Prostate gland (tissue), 2 donors: ENCODE data around the gene C11orf97. TPM values are rescaled to one million over a fixed set of nuclear protein-coding genes. Genes with fewer than 3 reads are reported as not detected.
"Not testable (repeated sequence)": the region's sequence is repeated elsewhere in the genome, so short reads cannot be mapped to it uniquely, and the experiment has no call there.

Source experiments
- DNase-seq: peaks from one replicate; pipeline ENCODE4 v3.0.0-alpha.2; 2019; ENCODE audit warnings: low spot score
- H3K27ac ChIP-seq, 2 donors: fragments of 200-600 bp; sonication (generic); 2 replicates each; pipeline ENCODE4 v1.5.1; 2017 to 2019
- H3K27me3 ChIP-seq: fragments of 200-600 bp; sonication (generic); replicated peaks from 2 replicates; pipeline ENCODE4 v1.5.1; 2019; ENCODE audit not compliant: insufficient read depth
- H3K36me3 ChIP-seq, 2 donors: fragments of 200-600 bp; sonication (generic); 1 replicate in 1 of 2; 2 replicates in 1 of 2; pipeline versions ENCODE4 v1.5.1 to v1.8.1; 2017 to 2019
- H3K4me1 ChIP-seq: fragments of 200-600 bp; sonication (generic); replicated peaks from 2 replicates; pipeline ENCODE4 v1.5.1; 2019
- H3K4me3 ChIP-seq, 2 donors: fragments of 200-600 bp; sonication (generic); 2 replicates each; pipeline ENCODE4 v1.5.1; 2017 to 2019
- H3K9me3 ChIP-seq: fragments of 200-600 bp; sonication (generic); 2 replicates; pipeline ENCODE4 v1.5.1; 2017
- CTCF ChIP-seq, 4 experiments: fragments of 200-600 bp in 2 of 4; fragments of 450-650 bp in 2 of 4; sonication (generic) in 2 of 4; IDR thresholded peaks; 1 replicate in 3 of 4; 2 replicates in 1 of 4; pipeline ENCODE4 v1.5.1; 2016 to 2019; ENCODE audit warnings: antibody characterized with exemption in 4 of 4, mild to moderate bottlenecking in 2 of 4, moderate library complexity in 2 of 4
- POLR2A ChIP-seq: fragments of 450-650 bp; IDR thresholded peaks from one replicate; pipeline ENCODE4 v1.6.1; 2016; ENCODE audit warnings: antibody characterized with exemption, mild to moderate bottlenecking
- POLR2AphosphoS5 ChIP-seq: sonication (generic); formaldehyde crosslinking; IDR thresholded peaks from one replicate; pipeline ENCODE4 v1.6.1; 2017; ENCODE audit warnings: antibody characterized with exemption
- WGBS: methylation state at CpG from one replicate; pipeline ENCODE4 v1.1.5; 2018; 5-methylcytosine and 5-hydroxymethylcytosine counted together
- intact Hi-C: fragments of 100-400 bp; cut with DNase I; formaldehyde crosslinking; loops from one replicate; pipeline ENCODE4 v1.14.2; 2022
- total RNA-seq, 2 donors: library from RNA; depleted of rRNA; stranded (reverse); fragments of >200 nt; gene quantifications; one replicate each; pipeline ENCODE4 v1.1.0, GENCODE V29; 2016

The C11orf97 gene
- total RNA-seq, 2 donors from 2014 or later = not detected

- Histone ChIP-seq H3K36me3 (no peaks in the 10 kb centered on the region), H3K4me3 (no peak overlapping the region), H3K27ac (no peak overlapping the region), H3K9me3 (no peaks in the 10 kb centered on the region), H3K27me3 (no peaks in the 10 kb centered on the region), H3K4me1 (no peaks in the 10 kb centered on the region)
- TF ChIP-seq POLR2AphosphoS5 (no peak), CTCF (IDR thresholded peaks at IDR 0.05) (no peak), POLR2A (no peak)
- 66% methylated on average over 2 of the region's 2 CpGs for WGBS
- DNase-seq = no peak
- intact Hi-C loops = loop anchor here (10.0 kb wide), 1 partner anchor 219 kb away; the partner anchor contains the start of gene AMOTL1
These were observed 33.9 kb downstream of the C11orf97 start for GRCh38 chr11:94546162-94546470.

DNA sequence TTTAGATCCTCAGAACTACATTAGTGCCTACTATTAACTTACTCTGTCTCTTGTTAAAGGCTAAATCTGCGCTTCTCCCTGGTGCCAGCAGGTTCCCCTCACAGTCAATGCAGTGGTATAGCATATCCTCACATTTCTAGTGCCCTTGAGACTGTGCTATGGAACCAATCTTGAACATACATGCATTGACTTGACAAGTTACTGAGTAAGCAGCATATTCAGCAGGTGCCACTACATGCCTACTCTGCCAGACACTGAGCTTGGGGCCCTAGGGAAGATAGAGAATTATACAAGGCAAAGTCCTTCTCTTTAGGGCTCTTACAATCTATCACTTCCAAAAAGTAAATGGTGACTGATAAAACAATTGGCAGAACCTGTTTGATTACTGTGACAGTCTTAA lies 34.6 kb downstream of the C11orf97 start:
- intact Hi-C loops = loop anchor here (10.0 kb wide), 1 partner anchor 218 kb away; the partner anchor contains the start of gene AMOTL1
- 100% methylated on average over 1 of the region's 1 CpG for WGBS
- no peak for DNase-seq
- no peak for TF ChIP-seq POLR2A
- TF ChIP-seq POLR2AphosphoS5 = no peak
- Histone ChIP-seq H3K4me1 (no peaks in the 10 kb centered on the region), H3K27ac (no peak overlapping the region), H3K4me3 (no peak overlapping the region), H3K27me3 (no peaks in the 10 kb centered on the region), H3K9me3 (no peaks in the 10 kb centered on the region), H3K36me3 (no peaks in the 10 kb centered on the region)

GRCh38 chr11:94549146-94549545 lies 36.9 kb downstream of the C11orf97 start:
- TF ChIP-seq POLR2A (no peak), POLR2AphosphoS5 (no peak), CTCF (IDR thresholded peaks at IDR 0.05) (no peak)
- 73% methylated on average over 5 of the region's 5 CpGs for WGBS
- Histone ChIP-seq H3K27ac (no peak overlapping the region), H3K27me3 (no peaks in the 10 kb centered on the region), H3K9me3 (no peaks in the 10 kb centered on the region), H3K4me3 (no peak overlapping the region), H3K4me1 (no peaks in the 10 kb centered on the region), H3K36me3 (no peaks in the 10 kb centered on the region)
- intact Hi-C loops = loop anchor here (10.0 kb wide), 1 partner anchor 216 kb away; the partner anchor contains the start of gene AMOTL1
- DNase-seq = no peak

DNA sequence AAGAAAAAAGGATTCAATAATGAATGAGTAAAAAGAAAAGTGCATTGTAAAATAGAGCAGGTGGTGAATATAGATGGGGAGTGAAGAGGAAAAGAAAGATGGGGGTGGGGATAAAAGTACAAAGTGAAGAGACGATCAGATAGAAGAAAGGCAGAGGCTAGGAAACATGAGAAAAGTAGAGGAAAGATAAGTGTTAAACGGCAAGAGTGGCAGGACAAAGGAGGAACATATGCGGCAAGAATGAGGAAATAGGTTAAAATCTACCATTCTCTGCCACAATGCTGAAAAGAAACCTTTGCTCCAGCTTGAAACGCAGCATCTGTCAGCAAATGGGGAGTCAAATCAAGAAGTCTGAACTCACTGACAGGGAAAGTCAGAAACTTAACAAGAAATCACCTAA lies 38.3 kb downstream of the C11orf97 start:
- WGBS = 41% methylated on average over 4 of the region's 4 CpGs
- H3K4me3 ChIP-seq = no peak overlapping the region
- TF ChIP-seq POLR2AphosphoS5 (no peak), POLR2A (no peak), CTCF (IDR thresholded peaks at IDR 0.05) (no peak)
- H3K36me3 ChIP-seq = no peaks in the 10 kb centered on the region
- no peak overlapping the region for H3K27ac ChIP-seq
- H3K27me3 ChIP-seq = no peaks in the 10 kb centered on the region
- DNase-seq = no peak
- H3K4me1 ChIP-seq = no peaks in the 10 kb centered on the region
- no peaks in the 10 kb centered on the region for H3K9me3 ChIP-seq
- intact Hi-C loops = no loop called here

DNA sequence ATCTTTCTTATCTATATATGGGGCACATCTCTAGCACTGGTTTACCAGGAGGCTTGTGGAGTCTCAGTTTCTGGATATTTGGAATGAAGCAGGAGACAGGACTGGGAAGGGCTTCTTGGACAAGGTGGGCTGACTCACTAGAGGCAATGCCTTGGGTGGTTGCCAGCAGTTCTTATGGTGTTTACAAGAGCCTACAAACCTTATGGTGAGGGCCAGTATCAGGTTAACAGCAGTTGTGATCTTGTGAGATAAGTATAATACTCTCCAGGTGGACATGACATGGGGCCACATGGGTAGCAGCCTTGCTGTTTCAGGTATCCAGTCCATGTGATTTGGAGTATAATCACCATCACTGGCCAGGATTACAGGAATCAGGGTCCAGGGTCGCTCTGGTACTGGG lies 41.7 kb downstream of the C11orf97 start:
- TF ChIP-seq CTCF (IDR thresholded peaks at IDR 0.05) = no peak
- TF ChIP-seq POLR2A = no peak
- TF ChIP-seq POLR2AphosphoS5 = no peak
- intact Hi-C loops = no loop called here
- H3K27ac ChIP-seq = no peak overlapping the region
- H3K36me3 ChIP-seq = no peaks in the 10 kb centered on the region
- no peaks in the 10 kb centered on the region for H3K9me3 ChIP-seq
- WGBS = 37% methylated on average over 1 of the region's 1 CpG
- H3K4me3 ChIP-seq = no peak overlapping the region
- DNase-seq = no peak
- no peaks in the 10 kb centered on the region for H3K27me3 ChIP-seq
- no peaks in the 10 kb centered on the region for H3K4me1 ChIP-seq

DNA sequence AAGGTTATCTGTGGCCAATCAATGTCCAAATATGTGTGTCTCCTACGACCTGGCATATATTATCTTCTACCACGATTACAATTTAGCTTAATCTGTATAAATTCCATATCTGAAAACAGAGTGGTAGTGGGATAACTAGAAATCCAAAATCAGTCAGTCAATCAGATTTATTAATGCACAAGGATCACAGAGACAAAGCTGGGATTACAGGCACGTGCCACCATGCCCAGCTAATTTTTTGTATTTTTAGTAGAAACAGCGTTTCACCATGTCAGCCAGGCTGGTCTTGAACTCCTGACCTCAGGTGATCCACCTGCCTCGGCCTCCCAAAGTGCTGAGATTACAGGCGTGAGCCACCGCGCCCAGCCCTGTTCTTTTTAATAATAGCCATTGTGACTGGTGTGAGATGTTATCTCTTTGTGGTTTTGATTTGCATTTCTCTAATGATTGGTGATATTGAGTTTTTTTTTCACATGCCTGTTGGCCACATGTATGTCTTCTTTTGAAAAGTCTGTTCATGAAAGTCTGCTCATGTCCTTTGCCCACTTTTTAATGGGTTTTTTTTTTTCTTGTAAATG lies 43.6 kb downstream of the C11orf97 start:
- H3K27ac ChIP-seq, H3K9me3 ChIP-seq, H3K27me3 ChIP-seq, H3K4me1 ChIP-seq, H3K36me3 ChIP-seq, H3K4me3 ChIP-seq, intact Hi-C loops, DNase-seq: not testable (repeated sequence)
- 89% methylated on average over 8 of the region's 8 CpGs for WGBS
